Kidney (tissue), 11 donors: Measurements from ENCODE around the gene LRWD1. TPM values are rescaled to one million over a fixed set of nuclear protein-coding genes. Genes with fewer than 3 reads are reported as not detected.
"Not testable (repeated sequence)": the region's sequence is repeated elsewhere in the genome, so short reads cannot be mapped to it uniquely, and the experiment has no call there.

Experiments
- DNase-seq, 5 donors: peaks; one replicate each; pipeline ENCODE4 v3.0.0-alpha.2; 2013 to 2020
- FAIRE-seq: peaks from 2 replicates; lab custom pipeline; 2012; peaks lifted over from hg19 to GRCh38; lab: Jason Lieb, UNC
- H3K27ac ChIP-seq, 2 donors: one replicate each; pipeline ENCODE4 v1.7.0; 2013; ENCODE audit warnings: low read depth in 2 of 2, low read length in 2 of 2, inconsistent platforms in 1 of 2
- H3K27me3 ChIP-seq: one replicate; pipeline ENCODE4 v1.7.1; 2013; ENCODE audit warnings: low read length, inconsistent platforms; ENCODE audit not compliant: control insufficient read depth, insufficient read depth
- H3K36me3 ChIP-seq, 3 donors: one replicate each; pipeline versions ENCODE4 v1.7.0 to v1.7.1; 2013; ENCODE audit warnings: low read length in 3 of 3, control low read depth in 1 of 3, inconsistent platforms in 1 of 3; ENCODE audit not compliant: insufficient read depth in 3 of 3, control insufficient read depth in 2 of 3
- H3K4me1 ChIP-seq, 3 donors: one replicate each; pipeline versions ENCODE4 v1.7.0 to v1.7.1; 2013; ENCODE audit warnings: low read length in 3 of 3, inconsistent platforms in 1 of 3, low read depth in 1 of 3; ENCODE audit not compliant: control insufficient read depth in 2 of 3, insufficient read depth in 2 of 3
- H3K4me3 ChIP-seq, 3 donors: one replicate each; pipeline versions ENCODE4 v1.7.0 to v1.8.1; 2013; ENCODE audit warnings: low read length in 3 of 3, control low read depth in 1 of 3, inconsistent platforms in 1 of 3
- H3K9ac ChIP-seq, 3 donors: one replicate each; pipeline versions ENCODE4 v1.7.0 to v1.7.1; 2013; ENCODE audit warnings: low read length in 3 of 3, control low read depth in 1 of 3, inconsistent platforms in 1 of 3
- H3K9me3 ChIP-seq, 3 donors: one replicate each; pipeline versions ENCODE4 v1.7.0 to v1.7.1; 2013; ENCODE audit warnings: low read length in 3 of 3, control low read depth in 1 of 3, inconsistent platforms in 1 of 3; ENCODE audit not compliant: control insufficient read depth in 2 of 3, insufficient read depth in 1 of 3
- intact Hi-C: fragments of 100-400 bp; cut with DNase I; formaldehyde crosslinking; loops from one replicate; pipeline ENCODE4 v1.11.1; 2022
- polyA plus RNA-seq: library from polyadenylated mRNA; stranded (reverse); fragments of 350-450 nt; fragmentation: Illumina TruSeq; extraction: RNeasy Lipid Tissue Mini Kit (QIAGEN cat#74804); gene quantifications from one replicate; pipeline ENCODE4 v1.2.3, GENCODE V29; 2014; ENCODE audit warnings: low read depth, low replicate concordance; ENCODE audit not compliant: insufficient read depth
- total RNA-seq: library from RNA; stranded (reverse); fragmentation: NEBNext Ultra II Directional; extraction: Animal tissue kit (Norgen Biotek cat#: 25700); gene quantifications from one replicate; pipeline ENCODE4 v1.2.1, GENCODE V29; 2021
- donor health status: control.
- donor health status: control.
- donor health status: DM: yes; HTN: yes; CAD: no.
- donor health status: Normal renal cell carcinoma (clear cell type).

The LRWD1 gene
- total and polyA plus RNA-seq, 2 donors from 2014 or later: 14.0 to 14.1 TPM

- H3K27me3 ChIP-seq, H3K4me3 ChIP-seq, intact Hi-C loops, H3K36me3 ChIP-seq, FAIRE-seq, H3K27ac ChIP-seq, H3K9me3 ChIP-seq, H3K4me1 ChIP-seq, H3K9ac ChIP-seq: not testable (repeated sequence)
- peak in 1 of 5 donors; percentile 69 for DNase-seq
Measured at GRCh38 chr7:102510575-102510974, 45.8 kb downstream of the LRWD1 start.

- H3K4me3 ChIP-seq, intact Hi-C loops, FAIRE-seq, DNase-seq, H3K9me3 ChIP-seq, H3K4me1 ChIP-seq, H3K9ac ChIP-seq, H3K27me3 ChIP-seq, H3K36me3 ChIP-seq: not testable (repeated sequence)
- H3K27ac ChIP-seq: peak overlapping the region in 1 of 2 donors; percentile 41
Measured at GRCh38 chr7:102511860-102512522, 47.2 kb downstream of the LRWD1 start.

GRCh38 chr7:102512642-102513221 lies 47.9 kb downstream of the LRWD1 start:
- not testable (repeated sequence) for H3K4me3 ChIP-seq, H3K9ac ChIP-seq

GRCh38 chr7:102514881-102515721 lies 50.3 kb downstream of the LRWD1 start:
- H3K9ac ChIP-seq, H3K27ac ChIP-seq: not testable (repeated sequence)

More at GRCh38 chr7:102512642-102513221, 47.9 kb downstream of the LRWD1 start:
- H3K9me3 ChIP-seq, intact Hi-C loops, H3K27me3 ChIP-seq, H3K4me1 ChIP-seq, FAIRE-seq, H3K36me3 ChIP-seq: not testable (repeated sequence)
- H3K27ac ChIP-seq: peak overlapping the region; percentile 43 to 78
- DNase-seq: peak; percentile 71 to 97 (median 96)

GRCh38 chr7:102515889-102516288 lies 51.1 kb downstream of the LRWD1 start:
- H3K9ac ChIP-seq, intact Hi-C loops, H3K36me3 ChIP-seq, H3K27ac ChIP-seq, H3K4me3 ChIP-seq, DNase-seq, FAIRE-seq, H3K27me3 ChIP-seq, H3K4me1 ChIP-seq, H3K9me3 ChIP-seq: not testable (repeated sequence)

More at GRCh38 chr7:102514881-102515721, 50.3 kb downstream of the LRWD1 start:
- H3K4me3 ChIP-seq, H3K27me3 ChIP-seq, H3K36me3 ChIP-seq, FAIRE-seq, H3K9me3 ChIP-seq, H3K4me1 ChIP-seq, intact Hi-C loops: not testable (repeated sequence)
- DNase-seq: peak in 1 of 5 donors; percentile 9

GRCh38 chr7:102516951-102517350 lies 52.2 kb downstream of the LRWD1 start:
- H3K9me3 ChIP-seq, intact Hi-C loops, H3K36me3 ChIP-seq, H3K4me1 ChIP-seq, H3K27ac ChIP-seq, DNase-seq, H3K4me3 ChIP-seq, H3K27me3 ChIP-seq, FAIRE-seq, H3K9ac ChIP-seq: not testable (repeated sequence)

- peak in 4 of 5 donors; percentile 6 to 63 (median 10) for DNase-seq
- H3K27ac ChIP-seq, intact Hi-C loops, H3K27me3 ChIP-seq, FAIRE-seq, H3K9ac ChIP-seq, H3K9me3 ChIP-seq, H3K36me3 ChIP-seq, H3K4me3 ChIP-seq, H3K4me1 ChIP-seq: not testable (repeated sequence)
Measured at GRCh38 chr7:102517550-102518147, 52.9 kb downstream of the LRWD1 start, which contains the start of gene RASA4B. TSS of gene RASA4B (minus strand) at chr7:102517777. CDS start at chr7:102517710, 67 bp downstream.
